ENCODE results near the gene OGG1. TPM values are rescaled to one million over a fixed set of nuclear protein-coding genes. Genes with fewer than 3 reads are reported as not detected.

Gene OGG1
- total and polyA plus RNA-seq, 10 of the 15 experiments (the other 5 are each of a cell fraction or from before 2014, with no cell fraction given), result 4.8 to 38.8 (median 27.2) TPM

DNA sequence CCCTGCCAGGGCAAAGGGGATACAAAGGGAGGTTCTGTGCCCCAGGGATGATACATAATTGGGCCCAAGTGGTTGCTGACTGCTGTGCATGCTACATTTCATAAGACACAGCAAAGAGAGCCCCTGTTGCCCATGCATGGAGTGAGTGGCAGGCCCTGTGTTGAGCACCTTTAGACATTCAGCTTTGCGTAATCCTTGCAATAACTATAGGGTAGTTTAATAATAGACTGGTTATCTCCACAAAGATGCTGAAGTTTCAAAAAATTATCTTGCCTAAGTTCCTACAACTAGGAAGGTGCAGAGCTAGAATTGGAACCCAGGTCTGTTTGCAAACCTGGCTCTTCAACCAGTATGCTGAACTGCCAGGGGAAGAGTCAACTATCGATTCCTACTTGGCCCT, 1.7 kb upstream of the OGG1 start (continued):
- TF ChIP-seq EP300 (IDR thresholded peaks at IDR 0.05; ENCODE audit: borderline replicate concordance in 1 of 2, control insufficient read depth in 1 of 2, low read depth in 2 of 2, low read length in 2 of 2) (no peak), SP1 (IDR thresholded peaks at IDR 0.05; ENCODE audit: low read depth, low read length) (no peak), IKZF2 (IDR thresholded peaks at IDR 0.05) (no peak), SRF (IDR thresholded peaks at IDR 0.05; ENCODE audit: low read depth in 2 of 2, low read length in 2 of 2) (no peak), PAX8 (IDR thresholded peaks at IDR 0.05) (no peak)
- TF ChIP-seq, protein P1, sequence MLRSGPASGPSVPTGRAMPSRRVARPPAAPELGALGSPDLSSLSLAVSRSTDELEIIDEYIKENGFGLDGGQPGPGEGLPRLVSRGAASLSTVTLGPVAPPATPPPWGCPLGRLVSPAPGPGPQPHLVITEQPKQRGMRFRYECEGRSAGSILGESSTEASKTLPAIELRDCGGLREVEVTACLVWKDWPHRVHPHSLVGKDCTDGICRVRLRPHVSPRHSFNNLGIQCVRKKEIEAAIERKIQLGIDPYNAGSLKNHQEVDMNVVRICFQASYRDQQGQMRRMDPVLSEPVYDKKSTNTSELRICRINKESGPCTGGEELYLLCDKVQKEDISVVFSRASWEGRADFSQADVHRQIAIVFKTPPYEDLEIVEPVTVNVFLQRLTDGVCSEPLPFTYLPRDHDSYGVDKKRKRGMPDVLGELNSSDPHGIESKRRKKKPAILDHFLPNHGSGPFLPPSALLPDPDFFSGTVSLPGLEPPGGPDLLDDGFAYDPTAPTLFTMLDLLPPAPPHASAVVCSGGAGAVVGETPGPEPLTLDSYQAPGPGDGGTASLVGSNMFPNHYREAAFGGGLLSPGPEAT (IDR thresholded peaks at IDR 0.05; ENCODE audit: low read depth), result no peak

GRCh38 chr3:9749296-9749644, 482 bp upstream of the OGG1 start:
- Histone ChIP-seq H3K27ac (ENCODE audit: control insufficient read depth, insufficient read depth) (peak overlapping the region; percentile 82), H3K36me3 (ENCODE audit: control insufficient read depth in 2 of 2, insufficient read depth in 2 of 2, low read length in 1 of 2) (peaks cover 16 to 17% of the 10 kb centered on the region in 2 experiments), H3K4me2 (ENCODE audit: control insufficient read depth, insufficient read depth) (peak overlapping the region; percentile 70), H3K4me1 (ENCODE audit: control insufficient read depth, insufficient read depth, low read length) (peaks cover 21% of the 10 kb centered on the region), H2AFZ (ENCODE audit: control insufficient read depth, low read depth, low read length) (peak overlapping the region; percentile 99), H4K20me1 (ENCODE audit: control insufficient read depth, insufficient read depth) (no peaks in the 10 kb centered on the region), H3K9ac (ENCODE audit: control insufficient read depth, insufficient read depth, low read length) (peak overlapping the region; percentile 61), H3K4me3 (peak overlapping the region; percentile 77), H3K79me2 (ENCODE audit: control insufficient read depth, insufficient read depth, low read length) (peaks cover 15% of the 10 kb centered on the region), H3K27me3 (replicated peaks in 1 of 2; ENCODE audit: control insufficient read depth in 2 of 2, insufficient read depth in 2 of 2, low read length in 1 of 2) (no peaks in the 10 kb centered on the region), H3K9me3 (replicated peaks; ENCODE audit: control insufficient read depth, insufficient read depth, low read length) (no peaks in the 10 kb centered on the region)
- ATAC-seq, result no peak
- RAD21 ChIA-PET (ENCODE audit: unreplicated experiment), result interaction anchor here (0.7 to 3.1 kb wide), 6 partner anchors 18 to 245 kb away, joined by 3 to 11 read pairs (median 6); partner anchors contain the start of genes ARPC4, BRPF1, MTMR14 and TADA3
- TF ChIP-seq LARP7 (IDR thresholded peaks at IDR 0.05) (peak; percentile 47; the same call in 1 of the 2 replicates), TBL1XR1 (IDR thresholded peaks at IDR 0.05; ENCODE audit: low read depth, low read length) (no peak), RUNX3 (IDR thresholded peaks at IDR 0.05; ENCODE audit: low read length) (no peak), E2F8 (IDR thresholded peaks at IDR 0.05; ENCODE audit: low read depth, partially characterized antibody) (no peak), SMAD5 (IDR thresholded peaks at IDR 0.05; ENCODE audit: low read depth) (no peak), WRNIP1 (IDR thresholded peaks at IDR 0.05; ENCODE audit: borderline replicate concordance, low read depth, low read length) (no peak), BRCA1 (IDR thresholded peaks at IDR 0.05; ENCODE audit: low read depth, low read length) (0 out of 2 replicates have a peak, but pooled peaks have one; percentile 11)
- SMC1A ChIA-PET (ENCODE audit: uncharacterized antibody, unreplicated experiment), result interaction anchor here (0.8 to 2.6 kb wide), 8 partner anchors 10 to 99 kb away, joined by 3 to 16 read pairs (median 4); partner anchors contain the start of genes ARPC4, BRPF1 and TADA3
- DNase-seq (ENCODE audit: low read depth, low spot score), result no peak
- CTCF ChIA-PET, result interaction anchor here (0.8 to 3.2 kb wide), 6 partner anchors 10 to 61 kb away, joined by 3 to 24 read pairs (median 3); partner anchors contain the start of genes ARPC4, BRPF1 and TADA3
- POLR2A ChIA-PET, result interaction anchor here (0.6 to 2.9 kb wide), 7 partner anchors 15 to 355 kb away, joined by 3 to 20 read pairs (median 4); partner anchors contain the start of genes ARPC4, RPUSD3 and TADA3
- in situ Hi-C loops (cut with MboI), result no loop called here
- 34% methylated on average over 19 of the region's 19 CpGs for WGBS (ENCODE audit: insufficient coverage, insufficient replicate concordance, low lambda C conversion rate, missing lambda C conversion rate)
- intact Hi-C loops (cut with micrococcal nuclease; ENCODE audit: unreplicated experiment), result loop anchor here (1.0 kb wide), 1 partner anchor 18 kb away; the partner anchor contains the start of gene BRPF1
- FAIRE-seq, result no peak
- no TSS peak for BruUV-seq (replicated peaks)

Data from GM12878 (cell line).